Measurements from ENCODE around the gene GALK2.

The GALK2 gene

GRCh38 chr15:49361370-49361769 is 191.3 kb downstream of the GALK2 start:
- Mint-ChIP-seq H3K27me3 (no peaks in the 10 kb centered on the region), H3K27ac (ENCODE audit: low read depth) (no peak overlapping the region)

GRCh38 chr15:49366496-49366895 is 196.4 kb downstream of the GALK2 start:
- no peaks in the 10 kb centered on the region for H3K27me3 Mint-ChIP-seq

More at GRCh38 chr15:49361370-49361769, 191.3 kb downstream of the GALK2 start:
- H3K4me3 Mint-ChIP-seq = no peak overlapping the region
- DNase-seq (ENCODE audit: low spot score in 2 of 2) = no peak
- H3K9me3 Mint-ChIP-seq = peaks cover 4% of the 10 kb centered on the region
- H3K4me1 Mint-ChIP-seq = no peaks in the 10 kb centered on the region
- peaks cover 2% of the 10 kb centered on the region for H3K36me3 Mint-ChIP-seq (ENCODE audit: insufficient read depth)
- no peak for ATAC-seq (replicated peaks; ENCODE audit: extremely low read depth, poor library complexity, severe bottlenecking)

GRCh38 chr15:49370782-49371181 is 200.7 kb downstream of the GALK2 start:
- Mint-ChIP-seq H3K4me3 (no peak overlapping the region), H3K36me3 (ENCODE audit: insufficient read depth) (peaks cover 1% of the 10 kb centered on the region), H3K27me3 (no peaks in the 10 kb centered on the region), H3K9me3 (peaks cover 6% of the 10 kb centered on the region), H3K4me1 (no peaks in the 10 kb centered on the region), H3K27ac (ENCODE audit: low read depth) (no peak overlapping the region)
- no peak for ATAC-seq (replicated peaks; ENCODE audit: extremely low read depth, poor library complexity, severe bottlenecking)
- no peak for DNase-seq (ENCODE audit: low spot score in 2 of 2)

More at GRCh38 chr15:49366496-49366895, 196.4 kb downstream of the GALK2 start:
- Mint-ChIP-seq H3K27ac (ENCODE audit: low read depth) (no peak overlapping the region), H3K4me1 (no peaks in the 10 kb centered on the region), H3K4me3 (no peak overlapping the region), H3K9me3 (peaks cover 6% of the 10 kb centered on the region), H3K36me3 (ENCODE audit: insufficient read depth) (peaks cover 2% of the 10 kb centered on the region)
- DNase-seq (ENCODE audit: low spot score in 2 of 2) (no peak), ATAC-seq (replicated peaks; ENCODE audit: extremely low read depth, poor library complexity, severe bottlenecking) (no peak)

- Mint-ChIP-seq H3K27me3 (no peaks in the 10 kb centered on the region), H3K27ac (ENCODE audit: low read depth) (no peak overlapping the region), H3K4me3 (no peak overlapping the region), H3K9me3 (no peaks in the 10 kb centered on the region), H3K36me3 (ENCODE audit: insufficient read depth) (no peaks in the 10 kb centered on the region), H3K4me1 (no peaks in the 10 kb centered on the region)
- no peak for ATAC-seq (replicated peaks; ENCODE audit: extremely low read depth, poor library complexity, severe bottlenecking)
- no peak for DNase-seq (ENCODE audit: low spot score in 2 of 2)
Measured at GRCh38 chr15:49372366-49372765, 202.3 kb downstream of the GALK2 start.

- no peak for DNase-seq (ENCODE audit: low spot score in 2 of 2)
- Mint-ChIP-seq H3K4me3 (no peak overlapping the region), H3K27ac (ENCODE audit: low read depth) (no peak overlapping the region), H3K9me3 (no peaks in the 10 kb centered on the region), H3K36me3 (ENCODE audit: insufficient read depth) (no peaks in the 10 kb centered on the region), H3K27me3 (peaks cover 7% of the 10 kb centered on the region), H3K4me1 (no peaks in the 10 kb centered on the region)
- ATAC-seq (replicated peaks; ENCODE audit: extremely low read depth, poor library complexity, severe bottlenecking) = no peak
Measured at GRCh38 chr15:49379996-49380395, 209.9 kb downstream of the GALK2 start.

DNA sequence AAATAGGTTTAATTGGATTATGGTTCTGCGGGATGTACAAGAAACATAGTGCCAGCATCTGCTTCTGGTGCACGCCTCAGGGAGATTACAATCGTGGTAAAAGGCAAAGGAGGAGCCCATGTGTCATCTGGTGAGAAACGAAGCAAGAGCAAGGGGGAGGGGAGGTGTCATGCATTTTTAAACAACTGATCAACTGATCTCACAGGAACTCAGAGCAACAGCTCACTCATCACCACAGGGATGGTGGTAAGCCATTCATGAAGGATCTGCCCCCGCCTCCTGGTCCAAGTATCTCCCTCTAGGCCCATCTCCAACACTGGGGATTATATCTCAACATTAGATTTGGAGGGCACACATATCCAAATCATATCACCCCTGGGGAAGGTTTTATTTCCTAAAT is 210.9 kb downstream of the GALK2 start:
- Mint-ChIP-seq H3K9me3 (no peaks in the 10 kb centered on the region), H3K27me3 (peaks cover 16% of the 10 kb centered on the region), H3K4me3 (no peak overlapping the region), H3K4me1 (no peaks in the 10 kb centered on the region), H3K36me3 (ENCODE audit: insufficient read depth) (no peaks in the 10 kb centered on the region), H3K27ac (ENCODE audit: low read depth) (no peak overlapping the region)
- DNase-seq (ENCODE audit: low spot score in 2 of 2) (no peak), ATAC-seq (replicated peaks; ENCODE audit: extremely low read depth, poor library complexity, severe bottlenecking) (no peak)

Measured in central memory CD8-positive, alpha-beta T cell (primary cell).